GM18511 (cell line): ENCODE data around the gene MLIP.

Source experiments
- ATAC-seq: cut with Tn5 transposase; IDR thresholded peaks from one replicate; pipeline ENCODE4 v1.9.1; 2021; ENCODE audit warnings: mild to moderate bottlenecking, moderate library complexity; ENCODE audit not compliant: unreplicated experiment

Gene MLIP

GRCh38 chr6:54094786-54095185, 16.5 kb upstream of the MLIP start:
- no peak for ATAC-seq

DNA sequence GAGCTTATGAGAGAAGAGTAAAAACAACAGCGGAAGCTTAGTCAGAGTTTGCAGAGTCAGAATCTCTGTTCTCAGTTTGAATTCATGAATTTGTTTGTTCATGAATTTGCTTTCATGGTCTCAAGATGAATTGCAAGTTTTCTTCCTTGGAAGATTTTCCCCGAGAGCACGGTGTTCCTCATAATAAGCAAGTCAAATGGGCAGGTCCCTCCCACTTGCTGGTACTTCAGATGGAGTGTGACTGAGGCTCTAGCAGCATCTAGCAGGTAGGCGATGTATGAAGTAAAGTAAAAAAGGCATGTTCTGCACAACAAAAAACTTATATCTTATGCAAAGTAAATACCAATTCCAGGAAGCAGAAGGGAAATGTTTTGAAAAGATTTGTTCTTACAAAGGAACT, 15.5 kb upstream of the MLIP start:
- no peak for ATAC-seq

DNA sequence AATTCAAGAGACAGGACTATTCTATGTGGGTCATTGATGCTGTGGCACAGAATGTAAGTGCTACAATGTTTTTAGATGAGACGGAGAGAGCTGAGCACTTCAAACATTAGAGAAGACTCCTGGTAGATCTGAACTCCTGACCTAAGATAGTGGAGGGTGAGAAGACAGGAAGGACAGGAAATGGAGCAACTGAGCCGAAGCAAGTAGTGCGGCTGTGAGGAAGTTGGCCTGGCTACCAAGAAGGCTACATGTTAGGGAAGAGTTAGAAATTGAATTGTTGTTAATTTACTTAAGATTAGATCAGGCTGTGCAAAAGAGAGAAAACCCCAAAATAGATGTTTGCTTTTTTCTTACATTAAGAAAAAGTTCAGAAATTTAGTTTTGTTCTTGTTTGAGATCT, 14.4 kb upstream of the MLIP start:
- ATAC-seq, result no peak

- ATAC-seq, result no peak
These were observed 13.5 kb upstream of the MLIP start for GRCh38 chr6:54097753-54098152.

DNA sequence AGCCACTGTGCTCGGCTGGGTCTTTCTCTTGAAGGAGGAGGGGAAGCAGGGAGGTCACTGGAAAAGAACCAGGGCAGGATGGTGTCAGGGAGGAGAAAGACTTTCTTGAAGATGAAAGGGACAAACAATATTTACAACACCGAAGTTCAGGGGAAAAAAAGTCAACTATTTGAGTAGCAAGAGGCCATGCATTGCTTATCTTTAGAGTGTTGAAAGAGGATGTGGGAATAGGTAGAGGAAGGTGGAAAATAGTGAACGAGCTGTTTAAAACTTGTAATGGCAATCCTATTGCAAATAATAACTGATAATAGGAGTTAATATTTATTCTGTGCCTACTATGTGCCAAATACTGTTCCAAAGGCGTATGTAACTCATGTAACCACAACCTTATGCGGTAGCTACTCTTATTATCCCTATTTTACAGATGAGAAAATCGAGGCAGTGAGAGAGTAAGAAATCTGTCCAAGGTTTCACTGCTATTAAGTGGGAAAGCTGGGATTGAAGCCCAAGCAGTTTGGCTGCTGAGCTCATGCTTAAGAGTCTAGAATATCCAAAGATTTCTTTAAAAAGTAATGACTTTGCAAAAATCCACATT, 12.7 kb upstream of the MLIP start:
- no peak for ATAC-seq

GRCh38 chr6:54099225-54099624, 12.0 kb upstream of the MLIP start:
- ATAC-seq, result no peak

DNA sequence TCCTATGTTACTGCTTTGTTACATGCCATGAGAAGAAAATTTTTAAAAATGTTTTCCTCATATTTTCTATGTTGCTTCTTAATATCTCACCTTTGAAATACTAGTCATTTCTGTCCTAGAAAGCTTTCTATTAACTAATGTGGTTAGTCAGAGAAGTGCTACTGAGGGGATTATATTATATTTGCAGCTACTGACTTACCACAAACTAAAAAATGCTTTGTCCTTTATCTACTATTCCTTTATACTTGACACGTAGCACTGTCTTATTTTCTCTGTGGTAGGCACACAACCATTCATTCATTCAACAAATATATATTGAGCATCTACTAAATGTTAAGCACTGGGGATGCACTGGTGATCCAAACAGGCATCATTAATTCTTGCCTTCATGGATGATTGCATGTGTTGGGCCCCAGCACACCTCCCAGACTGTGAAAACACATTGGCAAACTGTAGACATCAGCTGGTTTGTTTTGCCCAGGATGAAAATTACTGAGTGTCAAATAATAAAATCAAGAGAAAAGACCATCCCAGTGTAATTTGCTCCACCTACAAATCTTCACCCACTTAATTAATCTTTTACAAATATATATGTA, 10.7 kb upstream of the MLIP start:
- peak; percentile 93 for ATAC-seq

DNA sequence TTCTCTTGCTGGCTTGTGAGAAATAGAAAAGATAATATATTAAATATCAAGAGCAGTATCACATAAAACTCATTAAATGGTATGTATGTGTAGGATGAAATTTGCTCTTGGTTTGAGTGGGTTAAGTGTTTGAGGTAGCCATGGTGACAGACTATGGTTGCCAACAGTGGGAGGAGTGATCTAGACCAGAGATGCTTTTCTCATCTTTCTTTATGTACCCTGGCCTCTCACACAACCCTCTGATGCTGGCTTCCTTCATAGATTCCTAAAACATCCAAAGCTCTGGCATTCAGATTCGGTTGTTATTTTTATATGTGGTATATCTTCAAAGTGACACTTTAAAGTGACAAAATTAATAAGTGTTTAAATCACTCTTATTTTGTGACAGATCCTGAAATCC, 9.0 kb upstream of the MLIP start:
- ATAC-seq, result no peak

- no peak for ATAC-seq
These were observed 7.7 kb upstream of the MLIP start for GRCh38 chr6:54103497-54103896.

DNA sequence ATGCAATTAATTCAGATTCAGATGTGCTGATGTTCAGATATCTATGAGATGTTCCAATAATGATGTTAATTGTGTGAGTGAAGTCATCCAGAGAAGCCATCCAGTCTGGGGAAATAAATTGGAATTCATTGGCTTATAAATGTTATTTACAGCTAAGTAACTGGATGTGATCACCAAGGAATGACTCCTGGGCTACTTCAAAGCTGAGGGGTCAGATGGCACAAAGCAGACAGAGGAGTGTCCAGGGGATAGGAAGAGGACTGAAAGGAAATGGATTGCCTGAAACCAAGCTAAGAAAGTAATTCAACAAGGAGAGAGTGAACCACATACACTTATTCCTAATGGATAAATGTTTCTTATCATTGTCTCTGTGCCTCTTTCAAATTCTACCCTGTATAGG, 4.5 kb upstream of the MLIP start:
- no peak for ATAC-seq

DNA sequence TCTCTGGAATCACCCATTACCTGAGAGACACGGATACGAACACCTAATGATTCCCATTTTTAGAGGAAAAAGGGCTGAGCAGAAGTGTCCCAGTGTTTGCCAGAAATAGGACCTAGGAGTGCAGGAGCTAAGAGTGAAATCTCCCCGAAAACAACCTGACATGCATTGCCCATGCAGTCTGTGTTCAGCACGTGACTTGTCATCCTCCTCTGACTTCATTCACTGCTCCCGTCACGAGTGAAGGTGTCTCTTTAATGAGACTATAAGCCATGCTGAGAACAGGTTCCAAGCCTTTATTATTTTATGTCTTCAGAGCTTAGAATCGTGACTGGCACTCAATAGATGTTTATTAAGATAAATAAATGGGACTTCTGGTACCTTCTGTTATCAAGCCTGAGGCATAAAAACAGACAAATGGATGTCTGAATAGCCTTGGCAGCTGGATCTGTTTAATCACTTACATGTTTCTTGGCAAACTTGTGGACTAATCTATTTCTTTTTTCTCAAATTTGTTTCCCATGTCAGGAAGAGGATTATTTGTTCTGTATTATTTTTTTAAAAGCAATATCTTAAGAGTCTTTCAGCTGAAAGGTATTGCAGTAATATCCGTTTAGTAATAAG, 3.7 kb upstream of the MLIP start:
- no peak for ATAC-seq

DNA sequence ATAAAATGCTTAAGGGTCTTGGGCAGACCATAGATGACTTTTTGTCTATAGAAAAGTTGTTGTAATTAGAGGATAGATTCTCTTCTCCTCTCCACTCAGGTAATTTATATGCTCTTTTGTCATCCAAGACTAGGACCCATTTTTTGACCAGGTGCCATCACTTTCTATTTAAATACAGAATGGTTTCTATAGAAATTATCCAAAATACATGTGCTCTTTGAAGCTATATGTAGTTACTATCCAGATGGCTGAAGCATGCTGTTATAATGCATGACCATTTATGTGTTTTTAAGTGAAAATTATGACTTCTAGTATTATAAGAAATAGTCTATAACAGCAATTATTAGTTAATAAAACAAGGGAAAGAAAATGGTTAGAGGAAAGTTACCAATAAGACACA, 3.0 kb upstream of the MLIP start:
- no peak for ATAC-seq

GRCh38 chr6:54109586-54109985, 1.7 kb upstream of the MLIP start:
- no peak for ATAC-seq

- ATAC-seq, result no peak
These were observed 958 bp downstream of the MLIP start for GRCh38 chr6:54112151-54112650.

DNA sequence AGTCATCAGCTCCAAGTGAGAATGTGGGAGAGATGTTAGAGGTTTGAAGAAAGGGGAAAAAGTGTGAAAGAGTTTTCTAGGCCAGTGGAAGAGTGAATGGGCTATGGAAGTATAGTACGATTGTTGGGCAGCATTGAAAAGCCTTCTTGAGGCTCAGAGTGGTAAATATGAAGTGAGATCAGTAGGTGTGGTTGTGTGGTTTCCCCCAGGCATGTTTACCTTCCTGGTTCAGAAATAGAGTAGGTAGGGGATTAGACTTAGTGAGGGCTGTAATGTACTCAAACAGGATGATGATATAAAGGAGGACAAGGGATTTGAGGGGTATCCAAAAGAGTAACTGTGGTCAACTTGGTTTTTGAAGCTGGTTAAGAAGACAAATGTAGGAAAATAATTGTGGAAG, 3.7 kb downstream of the MLIP start:
- no peak for ATAC-seq

- ATAC-seq, result no peak
These were observed 4.7 kb downstream of the MLIP start for GRCh38 chr6:54115966-54116365.

GRCh38 chr6:54118117-54118516, 6.9 kb downstream of the MLIP start:
- no peak for ATAC-seq

DNA sequence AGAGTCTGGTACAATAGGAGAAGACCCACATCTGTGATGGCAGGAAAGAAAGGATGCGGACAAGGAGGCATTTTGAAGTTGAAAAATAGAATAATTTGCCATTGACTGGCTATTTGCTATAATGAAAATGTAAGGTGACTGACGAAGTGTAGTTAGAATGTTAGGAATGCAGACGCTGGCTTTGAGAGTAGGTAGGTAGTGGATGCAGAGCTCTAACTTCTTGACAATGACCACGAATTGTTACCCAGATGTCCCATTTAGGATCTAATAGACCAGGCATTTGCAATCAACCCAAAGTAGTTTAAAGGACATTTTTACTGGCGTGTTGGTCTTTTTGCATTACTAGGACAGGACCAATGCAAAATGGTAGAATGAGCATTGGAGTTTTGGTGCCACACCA, 14.2 kb downstream of the MLIP start:
- ATAC-seq, result no peak

DNA sequence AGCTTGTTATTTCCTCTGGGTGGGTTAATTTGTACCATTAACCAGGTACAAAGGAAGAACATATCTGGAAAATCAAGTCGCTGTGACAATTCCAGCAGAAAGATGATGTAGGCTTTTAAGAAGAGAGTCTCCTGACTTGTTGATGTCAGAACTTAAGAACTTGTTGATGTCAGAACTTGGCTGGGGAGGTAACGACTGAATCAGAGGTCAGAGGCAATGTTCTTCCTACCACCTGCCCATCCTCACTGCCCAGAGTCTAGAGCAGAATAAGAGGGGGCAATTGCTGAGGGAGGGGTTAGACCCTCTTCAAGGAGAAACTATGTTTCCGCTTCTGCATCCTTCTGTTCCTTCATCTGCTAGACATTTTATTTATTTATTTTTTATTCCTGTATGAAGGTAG, 18.9 kb downstream of the MLIP start:
- ATAC-seq, result no peak

- ATAC-seq, result no peak
These were observed 21.3 kb downstream of the MLIP start for GRCh38 chr6:54132587-54132986.

DNA sequence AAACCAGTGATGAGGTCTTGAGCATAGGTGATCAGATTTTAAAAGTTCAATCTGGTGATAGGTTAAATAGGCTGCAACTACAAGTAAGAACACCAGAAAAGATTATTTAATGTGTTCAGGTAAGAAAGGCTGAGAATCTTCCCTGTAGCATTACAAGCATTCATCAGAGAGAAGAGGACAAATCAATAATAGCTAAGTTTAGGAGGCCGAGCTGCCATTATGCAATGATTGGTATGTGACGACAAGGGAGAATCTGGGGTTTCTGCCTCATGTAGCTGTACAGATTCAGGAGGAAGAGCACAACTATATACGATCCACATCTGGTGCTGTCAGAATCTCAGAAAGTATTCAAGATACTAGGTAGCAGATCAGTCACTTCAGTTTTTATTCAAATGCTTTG, 21.9 kb downstream of the MLIP start:
- ATAC-seq, result no peak

DNA sequence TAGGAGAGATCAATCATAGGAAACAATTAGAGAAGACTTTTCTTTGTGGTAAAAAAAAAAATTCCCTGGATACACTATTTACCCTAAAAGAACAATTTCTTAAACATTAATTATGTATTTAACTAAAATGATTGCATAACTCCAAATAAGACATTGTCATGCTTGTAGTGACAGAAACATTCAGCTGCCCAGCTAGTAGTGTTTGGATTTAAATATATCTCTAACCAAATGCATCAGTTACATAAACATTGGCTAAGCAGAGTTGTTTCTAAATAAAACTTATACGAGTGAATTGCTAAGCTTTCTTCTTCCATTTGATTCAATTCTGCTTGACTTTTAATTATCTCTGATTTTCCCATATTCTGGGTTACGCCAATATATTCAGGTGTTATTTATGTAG, 23.7 kb downstream of the MLIP start:
- no peak for ATAC-seq
